Activated T-helper 1 cell treated with anti-CD3 and anti-CD28 coated beads, Interleukin-2, amount 50 U/mL, for 16 hours (primary cell): ENCODE measurements around the gene SGPL1.

Experiments
- DNase-seq, 2 donors: peaks; one replicate each; pipeline ENCODE4 v3.0.0-alpha.2; 2020; ENCODE audit warnings: low read depth in 1 of 2, low spot score in 1 of 2

The SGPL1 gene

GRCh38 chr10:70905071-70906021 is 89.6 kb downstream of the SGPL1 start:
- DNase-seq: no peak

- DNase-seq: no peak
Measured at GRCh38 chr10:70906031-70906783, 90.5 kb downstream of the SGPL1 start.

DNA sequence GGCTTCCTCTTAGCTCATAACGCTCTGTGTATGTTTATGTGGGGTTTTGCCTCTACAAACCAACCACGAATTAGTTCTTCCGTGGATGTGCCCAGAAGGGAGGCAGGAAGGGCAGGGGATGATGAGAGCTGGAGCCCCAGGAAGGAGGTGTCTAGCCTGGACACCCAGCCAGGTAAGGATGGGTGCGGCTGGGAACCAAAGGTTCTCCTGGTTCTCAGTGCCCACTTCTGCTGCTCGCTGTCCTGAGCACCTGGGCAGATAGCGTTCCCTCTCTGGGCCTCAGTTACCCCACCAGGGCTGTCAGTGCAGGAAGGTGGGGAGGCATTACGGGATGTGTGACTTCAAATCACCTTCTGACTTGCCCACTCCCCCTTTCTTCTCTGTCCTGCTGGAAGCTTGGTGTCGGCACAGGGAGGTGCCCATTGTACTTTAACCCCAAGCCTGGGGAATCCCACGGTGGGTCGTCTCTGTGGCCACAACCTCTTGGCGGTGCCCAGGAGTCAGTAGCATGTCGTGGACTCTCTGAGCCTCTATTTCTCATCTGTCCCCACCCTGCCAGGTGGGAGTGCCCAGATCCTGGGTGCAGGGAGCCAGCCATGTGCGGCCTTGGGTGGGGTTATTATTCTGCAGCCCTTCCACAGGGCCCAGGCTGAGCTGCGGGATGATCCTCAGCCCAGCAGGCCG is 91.3 kb downstream of the SGPL1 start:
- DNase-seq: no peak

DNA sequence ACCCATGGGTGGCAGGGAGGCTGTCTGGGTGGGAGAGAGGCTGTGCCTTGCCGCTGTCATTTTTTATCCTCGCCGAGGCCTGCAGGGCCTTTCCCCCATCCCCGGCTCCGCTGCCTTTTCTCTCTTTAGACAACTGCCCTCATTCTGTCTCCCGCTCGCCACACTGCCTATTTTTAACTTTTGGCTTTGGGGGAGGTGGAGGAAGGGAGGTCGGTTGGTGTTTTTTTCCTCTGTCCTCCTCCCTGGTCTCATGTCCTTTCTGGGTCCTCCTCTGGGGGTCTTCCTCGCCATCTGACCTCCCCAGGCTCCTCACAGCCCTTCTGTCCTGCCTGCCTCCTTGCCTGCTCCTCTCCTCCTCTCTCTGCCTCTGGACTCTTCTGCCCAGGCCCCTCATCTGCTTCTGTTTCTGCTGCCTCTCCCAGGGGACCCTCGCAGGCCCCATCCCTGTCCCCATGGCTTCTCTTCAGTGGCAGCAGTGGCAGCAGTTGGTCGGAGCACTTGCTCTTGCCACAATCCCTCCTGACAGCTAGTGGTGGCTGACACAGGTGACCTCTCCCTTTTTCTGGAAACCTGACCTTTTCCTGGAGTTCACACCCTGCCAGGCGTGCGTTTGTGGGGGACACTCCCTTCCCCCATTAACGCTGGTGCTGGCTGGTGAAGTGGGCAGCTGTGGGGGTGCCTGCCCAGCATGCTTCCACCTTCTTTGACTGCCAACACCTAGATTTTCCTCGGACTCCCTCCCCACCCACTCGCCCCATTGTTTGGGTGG is 92.1 kb downstream of the SGPL1 start:
- DNase-seq: no peak

- no peak for DNase-seq
Measured at GRCh38 chr10:70908406-70909296, 92.9 kb downstream of the SGPL1 start.

DNA sequence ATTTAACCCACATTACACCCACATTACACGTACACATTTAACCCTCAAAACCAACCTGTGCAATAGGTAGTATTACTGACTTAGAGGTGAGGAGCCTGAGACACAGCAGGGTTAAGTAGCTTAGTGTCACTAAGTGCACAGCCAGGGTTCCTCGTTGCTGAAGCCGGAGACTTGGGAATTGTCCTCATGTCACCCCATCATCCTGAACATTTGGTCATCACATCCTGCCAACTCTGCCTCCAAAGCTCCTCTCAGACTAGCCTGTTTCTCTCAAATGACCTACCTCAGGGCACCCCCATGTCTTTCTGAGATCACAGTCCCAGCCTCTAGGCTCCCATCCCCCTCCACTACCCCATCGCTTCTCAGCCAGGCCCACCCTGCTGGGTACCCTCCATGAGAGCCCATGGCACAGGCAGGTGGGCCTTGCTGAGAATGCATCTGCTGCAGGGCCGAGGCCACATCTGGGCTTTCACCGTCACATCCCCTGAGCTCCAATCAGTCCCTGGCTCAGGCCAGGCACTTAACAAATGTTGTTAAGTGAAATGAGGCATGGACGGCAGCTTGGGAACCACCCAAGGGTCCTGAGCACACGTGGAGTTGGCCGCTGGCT is 93.7 kb downstream of the SGPL1 start:
- no peak for DNase-seq

- no peak for DNase-seq
Measured at GRCh38 chr10:70910486-70911341, 95.0 kb downstream of the SGPL1 start.

- no peak for DNase-seq
Measured at GRCh38 chr10:70911386-70911785, 95.6 kb downstream of the SGPL1 start.

DNA sequence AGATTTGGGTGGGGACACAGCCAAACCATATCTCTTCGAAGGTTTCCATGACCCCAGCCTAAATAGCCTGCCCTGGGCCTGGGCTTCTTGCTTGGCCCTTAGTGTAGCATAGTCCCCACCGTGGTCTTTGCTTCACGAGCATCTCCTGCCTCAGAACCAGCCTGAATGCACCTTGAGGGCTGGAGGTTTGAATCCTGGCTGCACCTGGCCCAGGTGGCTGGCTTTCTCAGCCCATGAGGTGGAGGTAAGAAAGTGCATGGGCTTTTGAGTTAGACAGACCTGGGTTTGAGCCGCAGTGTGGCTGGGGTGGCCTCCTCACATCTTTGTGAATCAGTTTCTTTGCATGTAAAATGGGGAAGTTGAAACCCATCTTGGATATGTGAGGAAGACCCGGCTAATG is 96.8 kb downstream of the SGPL1 start:
- DNase-seq: no peak

DNA sequence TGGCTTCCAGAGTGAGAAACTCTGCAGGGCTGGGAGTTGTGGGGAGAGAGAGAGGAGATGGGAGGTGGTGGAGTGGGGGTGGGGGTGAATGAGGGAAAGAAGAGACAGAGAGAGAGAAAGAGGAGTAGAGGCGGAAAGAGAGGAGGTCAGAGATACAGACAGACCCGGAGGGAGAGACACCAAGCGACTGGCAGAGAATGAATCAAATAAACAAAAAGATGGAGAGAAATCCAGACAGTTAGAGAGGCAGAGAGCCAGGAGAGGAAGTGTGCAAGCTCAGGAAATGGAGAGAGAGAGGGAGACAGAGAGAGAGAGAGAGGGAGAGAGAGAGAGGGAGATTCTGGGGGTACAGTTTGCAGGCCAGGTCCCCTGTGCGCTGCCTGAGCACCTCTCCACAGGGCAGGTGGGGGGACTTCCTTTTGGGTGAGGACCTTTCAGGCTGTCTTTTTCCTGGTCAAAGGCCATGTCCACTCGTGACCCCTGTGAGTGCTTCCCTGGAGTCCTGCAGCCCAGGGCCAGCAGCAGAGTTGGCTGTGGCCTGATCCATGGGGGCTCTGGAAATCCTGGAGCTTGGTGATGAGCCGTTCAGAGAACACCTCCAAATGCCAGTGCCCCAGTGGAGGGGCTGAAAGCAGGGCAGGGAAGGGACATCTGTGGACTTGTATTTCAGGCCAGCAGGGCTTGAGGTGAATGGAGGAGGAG is 97.6 kb downstream of the SGPL1 start:
- DNase-seq: no peak

GRCh38 chr10:70913893-70914240 is 98.1 kb downstream of the SGPL1 start:
- no peak for DNase-seq

- no peak for DNase-seq
Measured at GRCh38 chr10:70914316-70914864, 98.6 kb downstream of the SGPL1 start.

GRCh38 chr10:70915206-70915605 is 99.5 kb downstream of the SGPL1 start:
- no peak for DNase-seq

GRCh38 chr10:70915806-70916205 is 100.1 kb downstream of the SGPL1 start:
- DNase-seq: no peak

GRCh38 chr10:70916241-70916640 is 100.5 kb downstream of the SGPL1 start:
- no peak for DNase-seq

- DNase-seq: no peak
Measured at GRCh38 chr10:70917226-70917625, 101.5 kb downstream of the SGPL1 start.

- DNase-seq: no peak
Measured at GRCh38 chr10:70917635-70918034, 101.9 kb downstream of the SGPL1 start.
